HuH-7.5 (cell line): Measurements from ENCODE around the gene ATG5.
A peak's percentile ranks its signal among the peaks of the same experiment; 100 is the strongest.
"Not testable (repeated sequence)": the region's sequence is repeated elsewhere in the genome, so short reads cannot be mapped to it uniquely, and the experiment has no call there.

Experiments
- DNase-seq: peaks from one replicate; pipeline ENCODE4 v3.0.0; 2011; ENCODE audit warnings: low spot score

The ATG5 gene

GRCh38 chr6:106155219-106155830 lies 170.2 kb downstream of the ATG5 start:
- DNase-seq: no peak

- DNase-seq: no peak
Measured at GRCh38 chr6:106154326-106154725, 171.2 kb downstream of the ATG5 start.

- DNase-seq: no peak
Measured at GRCh38 chr6:106152952-106153351, 172.6 kb downstream of the ATG5 start.

- not testable (repeated sequence) for DNase-seq
Measured at GRCh38 chr6:106152476-106152875, 173.1 kb downstream of the ATG5 start.

GRCh38 chr6:106149472-106150069 lies 176.0 kb downstream of the ATG5 start:
- DNase-seq: no peak

- DNase-seq: no peak
Measured at GRCh38 chr6:106147476-106147875, 178.1 kb downstream of the ATG5 start.

GRCh38 chr6:106146852-106147351 lies 178.7 kb downstream of the ATG5 start:
- no peak for DNase-seq

GRCh38 chr6:106145741-106146227 lies 179.8 kb downstream of the ATG5 start:
- DNase-seq: no peak

GRCh38 chr6:106145144-106145543 lies 180.4 kb downstream of the ATG5 start:
- no peak for DNase-seq

GRCh38 chr6:106143665-106144064 lies 181.9 kb downstream of the ATG5 start:
- no peak for DNase-seq

- no peak for DNase-seq
Measured at GRCh38 chr6:106142876-106143431, 182.6 kb downstream of the ATG5 start.

- no peak for DNase-seq
Measured at GRCh38 chr6:106141441-106142237, 183.9 kb downstream of the ATG5 start.

- DNase-seq: no peak
Measured at GRCh38 chr6:106138151-106138550, 187.4 kb downstream of the ATG5 start.

- no peak for DNase-seq
Measured at GRCh38 chr6:106136845-106137244, 188.7 kb downstream of the ATG5 start.

- DNase-seq: no peak
Measured at GRCh38 chr6:106135911-106136571, 189.5 kb downstream of the ATG5 start.

- DNase-seq: peak; percentile 37
Measured at GRCh38 chr6:106134906-106135634, 190.5 kb downstream of the ATG5 start.
